IMR-90 (cell line): Measurements from ENCODE around the gene CEP78.

ENCODE experiments used
- BHLHE40 ChIP-seq: fragments of 150-350 bp; IDR thresholded peaks from 2 replicates; pipeline ENCODE4 v1.6.1; 2016; ENCODE audit warnings: mild to moderate bottlenecking, low read depth, low read length
- CEBPB ChIP-seq: IDR thresholded peaks from 2 replicates; pipeline ENCODE4 v1.6.1; 2012; ENCODE audit warnings: low read depth, low read length, improper control_type of control experiment
- CHD1 ChIP-seq: IDR thresholded peaks from 2 replicates; pipeline ENCODE4 v1.6.1; 2012; ENCODE audit warnings: low read depth, low read length, improper control_type of control experiment
- CTCF ChIP-seq: conservative IDR thresholded peaks from 2 replicates; pipeline ENCODE4 v1.5.1; 2012; ENCODE audit warnings: mild to moderate bottlenecking, low read depth, low read length, improper control_type of control experiment
- ELK1 ChIP-seq: fragments of 150-350 bp; IDR thresholded peaks from 2 replicates; pipeline ENCODE4 v1.6.1; 2016; ENCODE audit warnings: low read depth, mild to moderate bottlenecking, low read length, moderate library complexity, borderline replicate concordance
- FOS ChIP-seq: fragments of 150-350 bp; IDR thresholded peaks from 2 replicates; pipeline ENCODE4 v1.6.1; 2016; ENCODE audit warnings: low read depth, low read length
- MAFK ChIP-seq: IDR thresholded peaks from 2 replicates; pipeline ENCODE4 v1.6.1; 2012; ENCODE audit warnings: low read depth, low read length, improper control_type of control experiment
- MAZ ChIP-seq: IDR thresholded peaks from 2 replicates; pipeline ENCODE4 v1.6.1; 2012; ENCODE audit warnings: low read depth, mild to moderate bottlenecking, low read length, improper control_type of control experiment, moderate library complexity, borderline replicate concordance
- MXI1 ChIP-seq: IDR thresholded peaks from 2 replicates; pipeline ENCODE4 v1.6.1; 2012; ENCODE audit warnings: low read depth, mild to moderate bottlenecking, low read length, moderate library complexity, borderline replicate concordance
- POLR2A ChIP-seq: IDR thresholded peaks from 2 replicates; pipeline ENCODE4 v1.6.1; 2012; ENCODE audit warnings: mild to moderate bottlenecking, low read depth, low read length
- RFX5 ChIP-seq: IDR thresholded peaks from 2 replicates; pipeline ENCODE4 v1.8.0; 2012; ENCODE audit warnings: low read depth, mild to moderate bottlenecking, low read length, moderate library complexity
- TF ChIP-seq, protein P1 (sequence below): fragments of 150-350 bp; IDR thresholded peaks from 2 replicates; pipeline ENCODE4 v1.6.1; 2017; ENCODE audit warnings: mild to moderate bottlenecking, antibody characterized with exemption, low read length, low read depth

DNA sequence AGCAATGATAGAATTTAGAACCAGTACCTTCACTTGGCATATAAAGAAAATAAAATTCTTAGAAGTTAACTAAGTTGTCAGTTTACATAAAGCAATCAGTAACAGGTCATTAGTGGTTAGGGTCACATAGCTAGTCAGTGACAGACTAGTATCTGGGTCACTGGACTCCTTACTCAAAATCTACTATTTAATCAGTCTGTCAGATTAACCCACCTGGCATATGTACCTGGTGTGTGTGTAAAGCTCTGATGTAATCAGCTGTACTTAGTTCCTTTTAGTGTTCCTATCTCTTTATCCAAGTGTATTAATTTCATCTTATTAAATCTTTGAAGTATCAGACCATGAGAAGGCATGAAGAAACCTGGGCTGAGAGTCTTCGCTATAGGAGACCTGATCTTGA is 7.3 kb downstream of the CEP78 start:
- TF ChIP-seq CTCF (no peak), MAFK (no peak), POLR2A (no peak), ELK1 (no peak), MXI1 (no peak), CHD1 (no peak), MAZ (no peak), RFX5 (no peak), BHLHE40 (no peak), FOS (no peak), CEBPB (no peak)
- TF ChIP-seq, protein P1, sequence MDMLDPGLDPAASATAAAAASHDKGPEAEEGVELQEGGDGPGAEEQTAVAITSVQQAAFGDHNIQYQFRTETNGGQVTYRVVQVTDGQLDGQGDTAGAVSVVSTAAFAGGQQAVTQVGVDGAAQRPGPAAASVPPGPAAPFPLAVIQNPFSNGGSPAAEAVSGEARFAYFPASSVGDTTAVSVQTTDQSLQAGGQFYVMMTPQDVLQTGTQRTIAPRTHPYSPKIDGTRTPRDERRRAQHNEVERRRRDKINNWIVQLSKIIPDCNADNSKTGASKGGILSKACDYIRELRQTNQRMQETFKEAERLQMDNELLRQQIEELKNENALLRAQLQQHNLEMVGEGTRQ, result no peak
